OCI-LY1 (cell line): ENCODE data around the gene FAM111A.

Experiments
- EZH2 ChIP-seq: fragments of 200-600 bp; sonication (generic), shearing (Covaris generic); IDR thresholded peaks from 2 replicates; pipeline ENCODE4 v1.8.0; 2017; ENCODE audit warnings: borderline replicate concordance, mixed run types, mild to moderate bottlenecking, antibody characterized with exemption, low read length, moderate library complexity, mixed read lengths
- TF ChIP-seq, protein P1 (sequence below): fragments of 200-600 bp; sonication (generic), shearing (Covaris generic); IDR thresholded peaks from 2 replicates; pipeline ENCODE4 v1.5.1; 2017; ENCODE audit warnings: mild to moderate bottlenecking, antibody characterized with exemption, low read length, moderate library complexity, mixed read lengths

GRCh38 chr11:59137190-59137589 is 5.5 kb upstream of the FAM111A start:
- TF ChIP-seq, protein P1, sequence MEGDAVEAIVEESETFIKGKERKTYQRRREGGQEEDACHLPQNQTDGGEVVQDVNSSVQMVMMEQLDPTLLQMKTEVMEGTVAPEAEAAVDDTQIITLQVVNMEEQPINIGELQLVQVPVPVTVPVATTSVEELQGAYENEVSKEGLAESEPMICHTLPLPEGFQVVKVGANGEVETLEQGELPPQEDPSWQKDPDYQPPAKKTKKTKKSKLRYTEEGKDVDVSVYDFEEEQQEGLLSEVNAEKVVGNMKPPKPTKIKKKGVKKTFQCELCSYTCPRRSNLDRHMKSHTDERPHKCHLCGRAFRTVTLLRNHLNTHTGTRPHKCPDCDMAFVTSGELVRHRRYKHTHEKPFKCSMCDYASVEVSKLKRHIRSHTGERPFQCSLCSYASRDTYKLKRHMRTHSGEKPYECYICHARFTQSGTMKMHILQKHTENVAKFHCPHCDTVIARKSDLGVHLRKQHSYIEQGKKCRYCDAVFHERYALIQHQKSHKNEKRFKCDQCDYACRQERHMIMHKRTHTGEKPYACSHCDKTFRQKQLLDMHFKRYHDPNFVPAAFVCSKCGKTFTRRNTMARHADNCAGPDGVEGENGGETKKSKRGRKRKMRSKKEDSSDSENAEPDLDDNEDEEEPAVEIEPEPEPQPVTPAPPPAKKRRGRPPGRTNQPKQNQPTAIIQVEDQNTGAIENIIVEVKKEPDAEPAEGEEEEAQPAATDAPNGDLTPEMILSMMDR = no peak
- TF ChIP-seq EZH2 = no peak
